HCT116 (cell line): ENCODE results near the gene TNFRSF8.

Source experiments
- CTCF ChIP-seq, 3 experiments: fragments of 200-600 bp in 1 of 3; sonication (generic) in 1 of 3; IDR thresholded peaks in 2 of 3; conservative IDR thresholded peaks in 1 of 3; 2 replicates each; pipeline ENCODE4 v1.5.1; 2012 to 2017; ENCODE audit warnings: low read depth in 2 of 3, low read length in 2 of 3, antibody characterized with exemption in 1 of 3, borderline replicate concordance in 1 of 3, control low read depth in 1 of 3, mild to moderate bottlenecking in 1 of 3, mixed read lengths in 1 of 3, mixed run types in 1 of 3, moderate library complexity in 1 of 3; ENCODE audit not compliant: insufficient read depth in 1 of 3
- EZH2 ChIP-seq: fragments of 200-600 bp; sonication (generic); IDR thresholded peaks from 2 replicates; pipeline ENCODE4 v1.6.1; 2017; ENCODE audit warnings: antibody characterized with exemption, mixed run types
- EZH2phosphoT487 ChIP-seq: fragments of 200-600 bp; IDR thresholded peaks from 2 replicates; pipeline ENCODE4 v1.6.1; 2018; ENCODE audit warnings: antibody characterized with exemption, borderline replicate concordance
- POLR2A ChIP-seq: IDR thresholded peaks from 2 replicates; pipeline ENCODE4 v1.7.0; 2011; ENCODE audit warnings: borderline replicate concordance; ENCODE audit not compliant: insufficient read depth, insufficient read length; ENCODE audit errors: extremely low read depth

- TF ChIP-seq CTCF (IDR thresholded peaks at IDR 0.05 in 2 of 3, conservative IDR thresholded peaks at IDR 0.05 in 1 of 3; ENCODE audit: borderline replicate concordance in 1 of 3, insufficient read depth in 1 of 3, low read depth in 2 of 3, low read length in 2 of 3) (no peak), EZH2 (no peak), EZH2phosphoT487 (no peak), POLR2A (no peak)
Measured at GRCh38 chr1:12114916-12115315, 51.8 kb downstream of the TNFRSF8 start.
